DMS79 treated with DMSO at 0.1 percent for 48 hours (cell line): ENCODE data around the gene U2AF1.
A peak's percentile ranks its signal among the peaks of the same experiment; 100 is the strongest.
"Not testable (repeated sequence)": the region's sequence is repeated elsewhere in the genome, so short reads cannot be mapped to it uniquely, and the experiment has no call there.

Experiments used
- DNase-seq: peaks from one replicate; lab custom pipeline; 2025; lab: John Stamatoyannopoulos, UW

Gene U2AF1

GRCh38 chr21:43076023-43076637, 31.2 kb downstream of the U2AF1 start:
- DNase-seq, result not testable (repeated sequence)

GRCh38 chr21:43075170-43076022, 32.0 kb downstream of the U2AF1 start, which contains the start of gene CBS:
CBS (minus strand) TSS chr21:43075835; CDS start chr21:43072193, 3,642 bp downstream.
- DNase-seq, result not testable (repeated sequence)

- not testable (repeated sequence) for DNase-seq
Measured at GRCh38 chr21:43074401-43075169, 32.8 kb downstream of the U2AF1 start.

GRCh38 chr21:43072742-43073141, 34.6 kb downstream of the U2AF1 start:
- DNase-seq, result not testable (repeated sequence)

- not testable (repeated sequence) for DNase-seq
Measured at GRCh38 chr21:43069682-43070081, 37.7 kb downstream of the U2AF1 start.

GRCh38 chr21:43068065-43068464, 39.3 kb downstream of the U2AF1 start:
- DNase-seq, result not testable (repeated sequence)

GRCh38 chr21:43066690-43067089, 40.7 kb downstream of the U2AF1 start:
- not testable (repeated sequence) for DNase-seq

- DNase-seq, result not testable (repeated sequence)
Measured at GRCh38 chr21:43065991-43066390, 41.4 kb downstream of the U2AF1 start.

GRCh38 chr21:43064265-43064917, 43.0 kb downstream of the U2AF1 start:
- not testable (repeated sequence) for DNase-seq

- DNase-seq, result not testable (repeated sequence)
Measured at GRCh38 chr21:43062955-43063664, 44.3 kb downstream of the U2AF1 start.

GRCh38 chr21:43053112-43053511, 54.3 kb downstream of the U2AF1 start:
- DNase-seq, result not testable (repeated sequence)

GRCh38 chr21:43045876-43046821, 61.2 kb downstream of the U2AF1 start:
- peak; percentile 22 for DNase-seq

- not testable (repeated sequence) for DNase-seq
Measured at GRCh38 chr21:43045165-43045875, 62.0 kb downstream of the U2AF1 start.

- DNase-seq, result not testable (repeated sequence)
Measured at GRCh38 chr21:43044547-43044946, 62.8 kb downstream of the U2AF1 start.

GRCh38 chr21:43043291-43043690, 64.1 kb downstream of the U2AF1 start:
- DNase-seq, result not testable (repeated sequence)
